H1 (cell line): ENCODE results near the gene GSTO1. TPM values are rescaled to one million over a fixed set of nuclear protein-coding genes. Genes with fewer than 3 reads are reported as not detected.
A peak's percentile ranks its signal among the peaks of the same experiment; 100 is the strongest.

Experiments
- CHD2 ChIP-seq: IDR thresholded peaks from 2 replicates; pipeline ENCODE4 v1.6.1; 2012; ENCODE audit warnings: low read length, improper control_type of control experiment
- CTBP2 ChIP-seq: IDR thresholded peaks from 2 replicates; pipeline ENCODE4 v1.7.0; 2011; ENCODE audit warnings: borderline replicate concordance, mild to moderate bottlenecking, moderate library complexity, mixed read lengths, low read length; ENCODE audit not compliant: insufficient read depth, insufficient read length
- FOSL1 ChIP-seq: IDR thresholded peaks from 2 replicates; pipeline ENCODE4 v1.6.1; 2011; ENCODE audit warnings: mild to moderate bottlenecking, low read depth, low read length, moderate library complexity; ENCODE audit not compliant: insufficient read depth
- POLR2A ChIP-seq, 2 experiments: IDR thresholded peaks; 1 replicate in 1 of 2; 2 replicates in 1 of 2; pipeline ENCODE4 v1.6.1; 2011; ENCODE audit warnings: low read depth in 2 of 2, low read length in 2 of 2, mild to moderate bottlenecking in 2 of 2; ENCODE audit errors: control extremely low read depth in 1 of 2
- POLR2AphosphoS5 ChIP-seq: IDR thresholded peaks from 2 replicates; pipeline ENCODE4 v1.6.1; 2011; ENCODE audit warnings: low read depth, low read length
- RXRA ChIP-seq: IDR thresholded peaks from 2 replicates; pipeline ENCODE4 v1.6.1; 2011; ENCODE audit warnings: low read depth, mild to moderate bottlenecking, low read length, moderate library complexity; ENCODE audit not compliant: insufficient read depth
- SAP30 ChIP-seq: fragments of 300-600 bp; sonication (generic); IDR thresholded peaks from 2 replicates; pipeline ENCODE4 v1.7.1; 2012; ENCODE audit warnings: low read length, moderate library complexity, mild to moderate bottlenecking, inconsistent platforms; ENCODE audit not compliant: insufficient read depth, insufficient replicate concordance
- SIN3A ChIP-seq, 2 experiments: IDR thresholded peaks in 1 of 2; conservative IDR thresholded peaks in 1 of 2; 2 replicates each; pipeline ENCODE4 v1.6.1; 2011 to 2012; ENCODE audit warnings: low read length in 2 of 2, improper control_type of control experiment in 1 of 2, low read depth in 1 of 2, mild to moderate bottlenecking in 1 of 2
- SP4 ChIP-seq: IDR thresholded peaks from 2 replicates; pipeline ENCODE4 v1.6.1; 2012; ENCODE audit warnings: low read length, inconsistent platforms
- YY1 ChIP-seq: IDR thresholded peaks from 2 replicates; pipeline ENCODE4 v1.6.1; 2011; ENCODE audit warnings: low read depth, mild to moderate bottlenecking, low read length
- polyA plus RNA-seq, 7 experiments: library from polyadenylated mRNA; depleted of rRNA in 3 of 7; stranded (reverse) in 5 of 7; unstranded in 2 of 7; fragments of >200 nt in 5 of 7; fragments of 200-250 nt in 2 of 7; gene quantifications; 1 replicate in 5 of 7; 2 replicates in 1 of 7; 4 replicates in 1 of 7; pipeline versions ENCODE4 v1.2.1 to v1.2.3, GENCODE V29; 2011 to 2013; ENCODE audit warnings: missing spikeins in 2 of 7, mixed read lengths in 2 of 7
- total RNA-seq: library from RNA; stranded (reverse); fragmentation: NEBNext Ultra II Directional; extraction: Animal tissue kit (Norgen Biotek cat#: 25700); gene quantifications from 2 replicates; pipeline ENCODE4 v1.2.1, GENCODE V29; 2021
- TF ChIP-seq, protein P1 (sequence below): IDR thresholded peaks from 2 replicates; pipeline ENCODE4 v1.6.1; 2012; ENCODE audit warnings: inconsistent platforms
- TF ChIP-seq, protein P2 (sequence below): IDR thresholded peaks from 2 replicates; pipeline ENCODE4 v1.6.1; 2011; ENCODE audit warnings: low read depth, mild to moderate bottlenecking, low read length; ENCODE audit not compliant: insufficient read depth

GSTO1 gene
- total and polyA plus RNA-seq, 2 of the 8 experiments (the other 6 are each of a cell fraction or from before 2014, with no cell fraction given), result 22.4 to 32.5 TPM

DNA sequence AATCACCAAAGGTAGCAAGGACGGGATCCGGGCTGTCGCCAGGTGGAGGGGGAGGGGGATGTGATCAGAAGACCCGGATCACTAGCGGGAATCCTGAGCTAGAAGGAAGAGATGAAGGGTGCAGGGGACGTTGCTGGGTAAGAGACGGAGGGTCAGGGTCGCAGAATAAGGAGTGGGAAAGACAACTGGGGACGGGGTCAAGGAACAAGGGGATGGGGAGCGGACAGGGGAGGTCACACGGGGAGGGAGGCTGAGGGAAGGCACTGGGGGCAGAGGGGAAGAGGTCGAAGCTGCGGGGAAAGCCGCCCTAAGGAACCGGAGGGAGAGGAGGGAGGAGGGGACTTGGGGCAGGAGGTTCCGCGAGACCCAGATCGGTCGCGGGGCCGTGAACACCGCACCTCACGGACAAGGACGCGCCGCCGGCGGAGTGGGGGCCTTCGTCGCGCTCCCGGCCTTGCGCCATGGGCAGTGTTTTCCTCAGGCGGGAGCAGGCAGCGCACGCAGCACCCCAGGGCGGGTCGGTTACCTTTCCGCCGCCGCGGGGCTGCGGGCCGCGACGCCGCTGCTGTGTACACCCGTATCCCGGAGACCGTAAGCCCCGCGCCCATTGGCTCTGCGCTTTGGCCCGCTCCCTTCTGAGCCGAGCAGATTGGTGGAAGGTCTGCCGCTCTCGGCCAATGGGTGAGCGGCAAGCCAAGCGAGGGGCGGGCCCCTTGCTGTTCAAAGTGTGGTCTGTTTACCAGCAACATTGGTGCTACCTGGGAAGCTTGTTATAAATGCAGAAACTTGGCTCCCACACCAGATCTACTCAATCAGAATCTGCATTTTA, 22.7 kb upstream of the GSTO1 start, which contains the start of gene CFAP43 (continued):
- no peak for TF ChIP-seq YY1
- TF ChIP-seq SAP30, result no peak
- TF ChIP-seq CTBP2, result no peak
- TF ChIP-seq, protein P1, sequence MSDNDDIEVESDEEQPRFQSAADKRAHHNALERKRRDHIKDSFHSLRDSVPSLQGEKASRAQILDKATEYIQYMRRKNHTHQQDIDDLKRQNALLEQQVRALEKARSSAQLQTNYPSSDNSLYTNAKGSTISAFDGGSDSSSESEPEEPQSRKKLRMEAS, result peak; percentile 82
- TF ChIP-seq CHD2, result peak; percentile 82
- TF ChIP-seq, protein P2, sequence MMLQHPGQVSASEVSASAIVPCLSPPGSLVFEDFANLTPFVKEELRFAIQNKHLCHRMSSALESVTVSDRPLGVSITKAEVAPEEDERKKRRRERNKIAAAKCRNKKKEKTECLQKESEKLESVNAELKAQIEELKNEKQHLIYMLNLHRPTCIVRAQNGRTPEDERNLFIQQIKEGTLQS, result no peak
- no peak for TF ChIP-seq FOSL1
- no peak for TF ChIP-seq RXRA
- peak; percentile 47 for TF ChIP-seq POLR2AphosphoS5
- TF ChIP-seq SP4, result 0 out of 2 replicates have a peak, but pooled peaks have one; percentile 46
- TF ChIP-seq POLR2A (IDR thresholded peaks at IDR 0.05; ENCODE audit: control extremely low read depth in 1 of 2, low read depth in 2 of 2, low read length in 2 of 2), result peak; percentile 43 to 65
- TF ChIP-seq SIN3A (conservative IDR thresholded peaks at IDR 0.05 in 1 of 2, IDR thresholded peaks at IDR 0.05 in 1 of 2; ENCODE audit: low read depth in 1 of 2, low read length in 2 of 2), result peak; percentile 54 to 97; a peak in 3 of 4 replicates
